Stomach (tissue), 9 donors: ENCODE data around the gene MDC1. TPM values are rescaled to one million over a fixed set of nuclear protein-coding genes. Genes with fewer than 3 reads are reported as not detected.

Experiments
- DNase-seq, 2 donors: peaks; one replicate each; pipeline versions ENCODE4 v3.0.0 to v3.0.0-alpha.2; 2013 to 2019
- H3K27ac ChIP-seq, 5 donors: fragments of 200-600 bp in 4 of 5; sonication (generic) in 4 of 5; one replicate each; pipeline ENCODE4 v1.5.1; 2013 to 2019; ENCODE audit warnings: mild to moderate bottlenecking in 1 of 5, moderate library complexity in 1 of 5
- H3K27me3 ChIP-seq, 3 donors: fragments of 200-600 bp; sonication (generic); one replicate each; pipeline ENCODE4 v1.5.1; 2017 to 2019; ENCODE audit warnings: mixed run types in 1 of 3
- H3K36me3 ChIP-seq, 4 donors: fragments of 200-600 bp; sonication (generic); 1 replicate in 3 of 4; 2 replicates in 1 of 4; pipeline ENCODE4 v1.5.1; 2016 to 2019
- H3K4me1 ChIP-seq, 4 donors: fragments of 200-600 bp; sonication (generic); one replicate each; pipeline ENCODE4 v1.5.1; 2016 to 2019
- H3K4me3 ChIP-seq, 4 donors: fragments of 200-600 bp; sonication (generic) in 3 of 4; one replicate each; pipeline ENCODE4 v1.5.1; 2016 to 2019; ENCODE audit warnings: mild to moderate bottlenecking in 1 of 4
- H3K9me3 ChIP-seq, 4 donors: fragments of 200-600 bp; sonication (generic); one replicate each; pipeline ENCODE4 v1.5.1; 2016 to 2019
- CTCF ChIP-seq, 7 experiments: fragments of 450-650 bp in 4 of 7; fragments of 200-600 bp in 3 of 7; sonication (generic) in 3 of 7; IDR thresholded peaks; one replicate each; pipeline ENCODE4 v1.5.1; 2016 to 2019; ENCODE audit warnings: antibody characterized with exemption in 7 of 7, control low read depth in 2 of 7, mild to moderate bottlenecking in 1 of 7
- EP300 ChIP-seq: sonication (generic); formaldehyde crosslinking; IDR thresholded peaks from one replicate; pipeline ENCODE4 v1.6.1; 2017; ENCODE audit warnings: antibody characterized with exemption
- POLR2A ChIP-seq, 4 donors: fragments of 450-650 bp; IDR thresholded peaks; one replicate each; pipeline ENCODE4 v1.6.1; 2016; ENCODE audit warnings: antibody characterized with exemption in 4 of 4, control low read depth in 2 of 4, mild to moderate bottlenecking in 1 of 4, moderate library complexity in 1 of 4
- POLR2AphosphoS5 ChIP-seq, 3 donors: sonication (generic); formaldehyde crosslinking; IDR thresholded peaks; one replicate each; pipeline ENCODE4 v1.6.1; 2016; ENCODE audit warnings: antibody characterized with exemption in 3 of 3
- WGBS, 5 donors: extraction: QIAGEN DNeasy Blood & Tissue Kit in 3 of 5; methylation state at CpG; one replicate each; pipeline versions ENCODE4 v1.1.5 to v1.1.7; 2013 to 2018; 5-methylcytosine and 5-hydroxymethylcytosine counted together
- intact Hi-C: fragments of 100-400 bp; cut with DNase I; formaldehyde crosslinking; loops from one replicate; pipeline ENCODE4 v1.15.1; 2023; ENCODE audit warnings: low total_unique reads
- polyA plus RNA-seq, 3 donors: library from polyadenylated mRNA; stranded (reverse); fragments of 200-250 nt; gene quantifications; one replicate each; pipeline ENCODE4 v1.2.3, GENCODE V29; 2013
- total RNA-seq, 5 donors: library from RNA; depleted of rRNA; stranded (reverse); fragments of >200 nt; gene quantifications; one replicate each; pipeline versions ENCODE4 v1.1.0 to v1.2.3, GENCODE V29; 2014 to 2016
- donor health status: healthy with polysubstance abuse.
- donor health status: Bipolar disorder and iron deficiency.
- donor health status: healthy.

Gene MDC1
- total and polyA plus RNA-seq, 8 donors = 3.8 to 153 (median 11.8) TPM

GRCh38 chr6:30747902-30748769, 31.1 kb upstream of the MDC1 start:
- Histone ChIP-seq H3K4me3 (peak overlapping the region in 1 of 4 donors; percentile 4), H3K36me3 (no peaks in the 10 kb centered on the region), H3K27ac (peak overlapping the region; percentile 82 to 96 (median 92)), H3K4me1 (peaks cover 37 to 87% (median 74%) of the 10 kb centered on the region in 4 donors), H3K27me3 (no peaks in the 10 kb centered on the region), H3K9me3 (no peaks in the 10 kb centered on the region)
- WGBS, 5 donors = 36 to 50% (median 44%) methylated on average over 6 of the region's 6 CpGs
- peak; percentile 50 to 74 for DNase-seq
- intact Hi-C loops = loop anchor here (10.0 kb wide), 1 partner anchor 77 kb away; no protein-coding TSS in a partner anchor
- TF ChIP-seq EP300 = no peak
- peak in 2 of 3 donors; percentile 72 to 74 for TF ChIP-seq POLR2AphosphoS5 (IDR thresholded peaks at IDR 0.05)
- no peak for TF ChIP-seq CTCF (IDR thresholded peaks at IDR 0.05)

GRCh38 chr6:30747300-30747687, 30.2 kb upstream of the MDC1 start:
- H3K36me3 ChIP-seq = no peaks in the 10 kb centered on the region
- WGBS, 5 donors = 53 to 86% (median 78%) methylated on average over 1 of the region's 1 CpG
- peak overlapping the region; percentile 82 to 96 (median 91) for H3K27ac ChIP-seq
- no peaks in the 10 kb centered on the region for H3K9me3 ChIP-seq
- H3K4me1 ChIP-seq = peaks cover 37 to 80% (median 66%) of the 10 kb centered on the region in 4 donors
- DNase-seq = no peak
- intact Hi-C loops = loop anchor here (10.0 kb wide), 1 partner anchor 78 kb away; no protein-coding TSS in a partner anchor
- H3K27me3 ChIP-seq = no peaks in the 10 kb centered on the region
- no peak overlapping the region for H3K4me3 ChIP-seq
- TF ChIP-seq CTCF (IDR thresholded peaks at IDR 0.05) = no peak
- TF ChIP-seq EP300 = no peak
- TF ChIP-seq POLR2A (IDR thresholded peaks at IDR 0.05) = no peak
- TF ChIP-seq POLR2AphosphoS5 (IDR thresholded peaks at IDR 0.05) = no peak

GRCh38 chr6:30744054-30744805, 27.1 kb upstream of the MDC1 start, which contains the start of gene IER3:
IER3 (minus strand) TSS chr6:30744547; CDS start chr6:30744518, 29 bp downstream.
- peak within 1 kb of the TSS; percentile 89 to 99 (median 96) for H3K27ac ChIP-seq
- no peaks in the 10 kb centered on the region for H3K27me3 ChIP-seq
- peak within 1 kb of the TSS; percentile 58 to 87 (median 72) for H3K4me3 ChIP-seq
- 0 to 1% (median 0%) methylated on average over 49 to 54 of the region's 54 CpGs for WGBS, 5 donors
- peak; percentile 54 to 99 (median 97) for TF ChIP-seq POLR2AphosphoS5 (IDR thresholded peaks at IDR 0.05)
- peak in 1 of 4 donors; percentile 89 for TF ChIP-seq POLR2A (IDR thresholded peaks at IDR 0.05)
- peak in 5 of 7 experiments; percentile 37 to 69 (median 57) for TF ChIP-seq CTCF (IDR thresholded peaks at IDR 0.05)
- TF ChIP-seq EP300 = no peak
- peak; percentile 92 to 95 for DNase-seq
- H3K36me3 ChIP-seq = peaks cover 10 to 21% (median 19%) of the 10 kb centered on the region in 4 donors
- H3K4me1 ChIP-seq = peaks cover 41 to 78% (median 72%) of the 10 kb centered on the region in 4 donors
- intact Hi-C loops = loop anchor here (10.0 kb wide), 1 partner anchor 81 kb away; no protein-coding TSS in a partner anchor
- H3K9me3 ChIP-seq = no peaks in the 10 kb centered on the region
